ENCODE measurements around the gene RSF1. TPM values are rescaled to one million over a fixed set of nuclear protein-coding genes. Genes with fewer than 3 reads are reported as not detected.

RSF1 gene
- total RNA-seq, 1 donor from 2014 or later: 45.3 TPM

- Mint-ChIP-seq H3K9me3 (peaks cover 2% of the 10 kb centered on the region), H3K4me1 (peaks cover 4% of the 10 kb centered on the region), H3K27ac (no peak overlapping the region), H3K4me3 (no peak overlapping the region), H3K36me3 (ENCODE audit: low read depth) (peaks cover 11% of the 10 kb centered on the region), H3K27me3 (no peaks in the 10 kb centered on the region)
- DNase-seq: no peak
- intact Hi-C loops (cut with micrococcal nuclease): no loop called here
Observed at GRCh38 chr11:77710358-77710757, 110.2 kb downstream of the RSF1 start.

GRCh38 chr11:77705876-77706579 lies 114.5 kb downstream of the RSF1 start:
- H3K27ac Mint-ChIP-seq: peak overlapping the region; percentile 86
- intact Hi-C loops (cut with micrococcal nuclease): no loop called here

GRCh38 chr11:77705195-77705875 lies 115.2 kb downstream of the RSF1 start:
- Mint-ChIP-seq H3K36me3 (ENCODE audit: low read depth) (peaks cover 27% of the 10 kb centered on the region), H3K9me3 (peaks cover 7% of the 10 kb centered on the region), H3K4me1 (peaks cover 8% of the 10 kb centered on the region), H3K27me3 (no peaks in the 10 kb centered on the region), H3K4me3 (peak overlapping the region; percentile 15), H3K27ac (peak overlapping the region; percentile 86)
- intact Hi-C loops (cut with micrococcal nuclease): no loop called here
- DNase-seq: peak; percentile 58

More at GRCh38 chr11:77705876-77706579, 114.5 kb downstream of the RSF1 start:
- Mint-ChIP-seq H3K36me3 (ENCODE audit: low read depth) (peaks cover 24% of the 10 kb centered on the region), H3K4me3 (no peak overlapping the region), H3K9me3 (peaks cover 7% of the 10 kb centered on the region), H3K4me1 (peaks cover 5% of the 10 kb centered on the region), H3K27me3 (no peaks in the 10 kb centered on the region)
- no peak for DNase-seq

- no peak for DNase-seq
- Mint-ChIP-seq H3K27ac (no peak overlapping the region), H3K9me3 (peaks cover 7% of the 10 kb centered on the region), H3K27me3 (no peaks in the 10 kb centered on the region), H3K4me3 (no peak overlapping the region), H3K36me3 (ENCODE audit: low read depth) (peaks cover 28% of the 10 kb centered on the region), H3K4me1 (peaks cover 8% of the 10 kb centered on the region)
- intact Hi-C loops (cut with micrococcal nuclease): no loop called here
Observed at GRCh38 chr11:77704029-77704428, 116.5 kb downstream of the RSF1 start.

- no peaks in the 10 kb centered on the region for H3K27me3 Mint-ChIP-seq
- H3K36me3 Mint-ChIP-seq (ENCODE audit: low read depth): peaks cover 48% of the 10 kb centered on the region
- peaks cover 4% of the 10 kb centered on the region for H3K4me1 Mint-ChIP-seq
- H3K27ac Mint-ChIP-seq: no peak overlapping the region
- H3K9me3 Mint-ChIP-seq: peaks cover 4% of the 10 kb centered on the region
- intact Hi-C loops (cut with micrococcal nuclease): no loop called here
- no peak for DNase-seq
- no peak overlapping the region for H3K4me3 Mint-ChIP-seq
Observed at GRCh38 chr11:77699425-77699824, 121.1 kb downstream of the RSF1 start.

- Mint-ChIP-seq H3K4me3 (no peak overlapping the region), H3K36me3 (ENCODE audit: low read depth) (peaks cover 45% of the 10 kb centered on the region), H3K27ac (no peak overlapping the region), H3K4me1 (peaks cover 4% of the 10 kb centered on the region), H3K27me3 (no peaks in the 10 kb centered on the region), H3K9me3 (peaks cover 4% of the 10 kb centered on the region)
- DNase-seq: no peak
- intact Hi-C loops (cut with micrococcal nuclease): no loop called here
Observed at GRCh38 chr11:77698896-77699295, 121.6 kb downstream of the RSF1 start.

GRCh38 chr11:77697865-77698264 lies 122.7 kb downstream of the RSF1 start:
- Mint-ChIP-seq H3K27me3 (no peaks in the 10 kb centered on the region), H3K36me3 (ENCODE audit: low read depth) (peaks cover 44% of the 10 kb centered on the region), H3K27ac (no peak overlapping the region), H3K4me1 (peaks cover 4% of the 10 kb centered on the region), H3K9me3 (peaks cover 4% of the 10 kb centered on the region), H3K4me3 (no peak overlapping the region)
- intact Hi-C loops (cut with micrococcal nuclease): no loop called here
- DNase-seq: no peak

GRCh38 chr11:77695417-77695816 lies 125.1 kb downstream of the RSF1 start:
- no peaks in the 10 kb centered on the region for H3K4me1 Mint-ChIP-seq
- DNase-seq: no peak
- H3K4me3 Mint-ChIP-seq: no peak overlapping the region
- H3K27ac Mint-ChIP-seq: no peak overlapping the region
- H3K36me3 Mint-ChIP-seq (ENCODE audit: low read depth): peaks cover 41% of the 10 kb centered on the region
- H3K27me3 Mint-ChIP-seq: no peaks in the 10 kb centered on the region
- intact Hi-C loops (cut with micrococcal nuclease): no loop called here
- no peaks in the 10 kb centered on the region for H3K9me3 Mint-ChIP-seq

GRCh38 chr11:77690649-77691048 lies 129.9 kb downstream of the RSF1 start:
- intact Hi-C loops (cut with micrococcal nuclease): no loop called here
- H3K27me3 Mint-ChIP-seq: no peaks in the 10 kb centered on the region
- H3K27ac Mint-ChIP-seq: no peak overlapping the region
- no peak for DNase-seq
- H3K9me3 Mint-ChIP-seq: no peaks in the 10 kb centered on the region
- H3K4me3 Mint-ChIP-seq: no peak overlapping the region
- no peaks in the 10 kb centered on the region for H3K4me1 Mint-ChIP-seq
- peaks cover 37% of the 10 kb centered on the region for H3K36me3 Mint-ChIP-seq (ENCODE audit: low read depth)

- Mint-ChIP-seq H3K27me3 (no peaks in the 10 kb centered on the region), H3K27ac (no peak overlapping the region), H3K36me3 (ENCODE audit: low read depth) (peaks cover 45% of the 10 kb centered on the region), H3K4me1 (no peaks in the 10 kb centered on the region), H3K9me3 (no peaks in the 10 kb centered on the region), H3K4me3 (no peak overlapping the region)
- DNase-seq: no peak
- intact Hi-C loops (cut with micrococcal nuclease): no loop called here
Observed at GRCh38 chr11:77687088-77687487, 133.4 kb downstream of the RSF1 start.

- Mint-ChIP-seq H3K27ac (no peak overlapping the region), H3K36me3 (ENCODE audit: low read depth) (peaks cover 63% of the 10 kb centered on the region)
Observed at GRCh38 chr11:77677138-77677537, 143.4 kb downstream of the RSF1 start.

GRCh38 chr11:77672264-77672663 lies 148.3 kb downstream of the RSF1 start:
- Mint-ChIP-seq H3K27me3 (no peaks in the 10 kb centered on the region), H3K4me3 (no peak overlapping the region), H3K9me3 (no peaks in the 10 kb centered on the region), H3K4me1 (no peaks in the 10 kb centered on the region), H3K36me3 (ENCODE audit: low read depth) (peaks cover 68% of the 10 kb centered on the region), H3K27ac (no peak overlapping the region)
- intact Hi-C loops (cut with micrococcal nuclease): no loop called here
- DNase-seq: no peak

More at GRCh38 chr11:77677138-77677537, 143.4 kb downstream of the RSF1 start:
- DNase-seq: no peak
- Mint-ChIP-seq H3K4me1 (no peaks in the 10 kb centered on the region), H3K27me3 (no peaks in the 10 kb centered on the region), H3K9me3 (no peaks in the 10 kb centered on the region), H3K4me3 (no peak overlapping the region)
- intact Hi-C loops (cut with micrococcal nuclease): no loop called here

- DNase-seq: no peak
- Mint-ChIP-seq H3K36me3 (ENCODE audit: low read depth) (peaks cover 55% of the 10 kb centered on the region), H3K27ac (no peak overlapping the region), H3K4me1 (no peaks in the 10 kb centered on the region), H3K4me3 (no peak overlapping the region), H3K27me3 (no peaks in the 10 kb centered on the region), H3K9me3 (no peaks in the 10 kb centered on the region)
- intact Hi-C loops (cut with micrococcal nuclease): no loop called here
Observed at GRCh38 chr11:77669848-77670511, 150.5 kb downstream of the RSF1 start.

GRCh38 chr11:77668760-77669159 lies 151.8 kb downstream of the RSF1 start:
- Mint-ChIP-seq H3K4me1 (no peaks in the 10 kb centered on the region), H3K27ac (no peak overlapping the region), H3K27me3 (no peaks in the 10 kb centered on the region), H3K36me3 (ENCODE audit: low read depth) (peaks cover 43% of the 10 kb centered on the region), H3K4me3 (no peak overlapping the region), H3K9me3 (no peaks in the 10 kb centered on the region)
- no peak for DNase-seq
- intact Hi-C loops (cut with micrococcal nuclease): no loop called here
